Glutamatergic neuron (in vitro differentiated cells): ENCODE measurements around the gene IKZF2. TPM values are rescaled to one million over a fixed set of nuclear protein-coding genes. Genes with fewer than 3 reads are reported as not detected.

Experiments
- DNase-seq: peaks from one replicate; pipeline ENCODE4 v3.0.0; 2022
- H3K27ac Mint-ChIP-seq: one replicate; pipeline ENCODE4 v1.8.0; 2020; ENCODE audit warnings: mild to moderate bottlenecking, mixed read lengths, inconsistent platforms; ENCODE audit not compliant: unreplicated experiment
- H3K27me3 Mint-ChIP-seq: one replicate; pipeline ENCODE4 v1.8.0; 2020; ENCODE audit warnings: mild to moderate bottlenecking, moderate library complexity, mixed read lengths, inconsistent platforms; ENCODE audit not compliant: unreplicated experiment
- H3K36me3 Mint-ChIP-seq: one replicate; pipeline ENCODE4 v1.8.0; 2020; ENCODE audit warnings: mild to moderate bottlenecking, mixed read lengths, inconsistent platforms; ENCODE audit not compliant: unreplicated experiment
- H3K4me1 Mint-ChIP-seq: one replicate; pipeline ENCODE4 v1.8.0; 2020; ENCODE audit warnings: mild to moderate bottlenecking, low read depth, mixed read lengths, inconsistent platforms; ENCODE audit not compliant: unreplicated experiment
- H3K4me3 Mint-ChIP-seq: one replicate; pipeline ENCODE4 v1.8.0; 2020; ENCODE audit warnings: mild to moderate bottlenecking, mixed read lengths, inconsistent platforms; ENCODE audit not compliant: unreplicated experiment
- H3K9me3 Mint-ChIP-seq: one replicate; pipeline ENCODE4 v1.8.0; 2020; ENCODE audit warnings: mild to moderate bottlenecking, moderate library complexity, mixed read lengths, inconsistent platforms; ENCODE audit not compliant: unreplicated experiment
- CTCF ChIP-seq: fragments of 200-600 bp; sonication (generic); IDR thresholded peaks from one replicate; pipeline ENCODE4 v1.5.0; 2021; ENCODE audit not compliant: partially characterized antibody, unreplicated experiment
- total RNA-seq: library from RNA; stranded (reverse); fragmentation: NEBNext Ultra II Directional; extraction: Animal tissue kit (Norgen Biotek cat#: 25700); gene quantifications from one replicate; pipeline ENCODE4 v1.2.1, GENCODE V29; 2021; ENCODE audit not compliant: unreplicated experiment

The IKZF2 gene
- total RNA-seq, 1 donor from 2014 or later, result 1.8 TPM

GRCh38 chr2:213108308-213108707 is 43.1 kb downstream of the IKZF2 start:
- Mint-ChIP-seq H3K4me3 (no peak overlapping the region), H3K4me1 (no peaks in the 10 kb centered on the region), H3K27me3 (no peaks in the 10 kb centered on the region), H3K9me3 (no peaks in the 10 kb centered on the region), H3K36me3 (no peaks in the 10 kb centered on the region), H3K27ac (no peak overlapping the region)
- TF ChIP-seq CTCF, result no peak
- DNase-seq, result no peak

- Mint-ChIP-seq H3K4me3 (no peak overlapping the region), H3K9me3 (no peaks in the 10 kb centered on the region), H3K4me1 (no peaks in the 10 kb centered on the region), H3K27ac (no peak overlapping the region), H3K27me3 (no peaks in the 10 kb centered on the region), H3K36me3 (no peaks in the 10 kb centered on the region)
- no peak for TF ChIP-seq CTCF
- DNase-seq, result no peak
These were observed 43.7 kb downstream of the IKZF2 start for GRCh38 chr2:213107728-213108127.

DNA sequence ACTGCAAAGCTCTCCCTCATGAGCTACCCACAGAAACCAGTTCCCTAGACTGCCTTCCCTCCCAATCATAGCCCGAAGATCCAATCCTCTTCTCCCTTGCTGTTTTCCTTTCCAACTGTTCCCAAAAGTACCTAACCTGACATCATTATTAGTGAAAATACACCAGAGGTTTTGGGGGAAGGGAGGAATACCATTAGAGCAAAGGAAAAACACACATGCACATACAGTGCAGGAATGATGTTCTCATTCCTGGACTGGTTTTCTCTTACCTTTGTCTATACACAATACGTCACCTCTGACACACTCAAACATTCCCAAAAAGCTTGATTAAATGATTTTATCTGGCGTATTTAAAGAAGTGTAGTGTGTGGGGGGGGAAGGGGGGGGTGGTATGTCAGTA is 46.2 kb downstream of the IKZF2 start:
- H3K4me3 Mint-ChIP-seq, result no peak overlapping the region
- H3K9me3 Mint-ChIP-seq, result no peaks in the 10 kb centered on the region
- no peak for TF ChIP-seq CTCF
- DNase-seq, result no peak
- H3K4me1 Mint-ChIP-seq, result no peaks in the 10 kb centered on the region
- no peak overlapping the region for H3K27ac Mint-ChIP-seq
- H3K27me3 Mint-ChIP-seq, result no peaks in the 10 kb centered on the region
- no peaks in the 10 kb centered on the region for H3K36me3 Mint-ChIP-seq

DNA sequence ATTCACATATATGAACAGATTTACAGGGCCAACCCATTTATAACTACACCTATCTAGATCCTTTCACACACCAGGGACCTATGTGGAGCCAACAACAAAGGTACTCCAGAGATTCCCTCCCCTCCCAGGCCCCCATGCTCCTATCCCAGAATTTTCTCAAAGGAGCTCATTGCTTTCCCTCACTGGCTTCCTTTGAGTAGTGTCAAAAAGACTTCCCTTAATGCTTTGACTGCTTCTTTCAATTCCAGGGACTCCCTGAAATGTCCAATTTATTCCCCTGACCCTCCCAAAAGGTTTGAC is 46.6 kb downstream of the IKZF2 start:
- Mint-ChIP-seq H3K27ac (no peak overlapping the region), H3K4me1 (no peaks in the 10 kb centered on the region), H3K4me3 (no peak overlapping the region), H3K36me3 (no peaks in the 10 kb centered on the region), H3K27me3 (no peaks in the 10 kb centered on the region), H3K9me3 (no peaks in the 10 kb centered on the region)
- no peak for TF ChIP-seq CTCF
- DNase-seq, result no peak

GRCh38 chr2:213104092-213104902 is 47.1 kb downstream of the IKZF2 start:
- TF ChIP-seq CTCF, result no peak
- H3K27me3 Mint-ChIP-seq, result no peaks in the 10 kb centered on the region
- no peak overlapping the region for H3K4me3 Mint-ChIP-seq
- H3K36me3 Mint-ChIP-seq, result no peaks in the 10 kb centered on the region
- no peaks in the 10 kb centered on the region for H3K4me1 Mint-ChIP-seq
- no peak for DNase-seq
- H3K27ac Mint-ChIP-seq, result no peak overlapping the region
- H3K9me3 Mint-ChIP-seq, result no peaks in the 10 kb centered on the region
